Stimulated activated naive B cell treated with anti-CD40 and anti-IgM and Interleukin-4, amounts not matched to agents 10 μg/mL and 1 μg/mL and 100 μg/mL, for 72 hours (primary cell): ENCODE measurements around the gene GUCA2B.

Experiments used
- ATAC-seq, 2 donors: fragments of 150-1000 bp; cut with Tn5 transposase; replicated peaks; 2 replicates each; pipeline ENCODE4 v1.10.0; 2021; ENCODE audit warnings: moderate library complexity in 1 of 2
- DNase-seq: peaks from one replicate; pipeline ENCODE4 v3.0.0; 2021
- H3K27ac Mint-ChIP-seq: one replicate; pipeline ENCODE4 v1.8.0; 2022; ENCODE audit warnings: mild to moderate bottlenecking, mixed read lengths
- H3K27me3 Mint-ChIP-seq, 2 donors: one replicate each; pipeline ENCODE4 v1.8.0; 2022; ENCODE audit warnings: mixed read lengths in 2 of 2
- H3K36me3 Mint-ChIP-seq, 2 donors: one replicate each; pipeline ENCODE4 v1.8.0; 2022; ENCODE audit warnings: mixed read lengths in 2 of 2, mild to moderate bottlenecking in 1 of 2
- H3K4me1 Mint-ChIP-seq, 2 donors: one replicate each; pipeline ENCODE4 v1.8.0; 2022; ENCODE audit warnings: mixed read lengths in 2 of 2, mild to moderate bottlenecking in 1 of 2
- H3K4me3 Mint-ChIP-seq, 2 donors: one replicate each; pipeline ENCODE4 v1.8.0; 2022; ENCODE audit warnings: mild to moderate bottlenecking in 2 of 2, mixed read lengths in 2 of 2, moderate library complexity in 1 of 2
- H3K9me3 Mint-ChIP-seq, 2 donors: one replicate each; pipeline ENCODE4 v1.8.0; 2022; ENCODE audit warnings: mixed read lengths in 2 of 2, mild to moderate bottlenecking in 1 of 2

The GUCA2B gene

GRCh38 chr1:42165511-42166210 is 12.5 kb downstream of the GUCA2B start:
- peaks cover 5 to 19% of the 10 kb centered on the region in 2 donors for H3K27me3 Mint-ChIP-seq
- H3K4me1 Mint-ChIP-seq: peaks cover 0 to 9% of the 10 kb centered on the region in 2 donors
- no peaks in the 10 kb centered on the region for H3K36me3 Mint-ChIP-seq
- peaks cover 2 to 5% of the 10 kb centered on the region in 2 donors for H3K9me3 Mint-ChIP-seq
- ATAC-seq (no peak), DNase-seq (no peak)
- no peak overlapping the region for H3K4me3 Mint-ChIP-seq
- peak overlapping the region; percentile 59 for H3K27ac Mint-ChIP-seq

GRCh38 chr1:42167611-42168390 is 14.6 kb downstream of the GUCA2B start:
- H3K36me3 Mint-ChIP-seq: no peaks in the 10 kb centered on the region
- no peak for ATAC-seq
- H3K27me3 Mint-ChIP-seq: peaks cover 5 to 13% of the 10 kb centered on the region in 2 donors
- no peak overlapping the region for H3K4me3 Mint-ChIP-seq
- no peak overlapping the region for H3K27ac Mint-ChIP-seq
- H3K4me1 Mint-ChIP-seq: peaks cover 7 to 13% of the 10 kb centered on the region in 2 donors
- H3K9me3 Mint-ChIP-seq: no peaks in the 10 kb centered on the region
- no peak for DNase-seq

GRCh38 chr1:42168391-42168670 is 15.1 kb downstream of the GUCA2B start:
- DNase-seq (no peak), ATAC-seq (peak; percentile 63 to 79)
- Mint-ChIP-seq H3K27ac (no peak overlapping the region), H3K4me1 (peaks cover 7 to 13% of the 10 kb centered on the region in 2 donors), H3K36me3 (no peaks in the 10 kb centered on the region), H3K9me3 (no peaks in the 10 kb centered on the region), H3K4me3 (no peak overlapping the region), H3K27me3 (peaks cover 4 to 12% of the 10 kb centered on the region in 2 donors)

GRCh38 chr1:42168763-42169162 is 15.6 kb downstream of the GUCA2B start:
- ATAC-seq (no peak), DNase-seq (no peak)
- Mint-ChIP-seq H3K4me3 (no peak overlapping the region), H3K27me3 (peaks cover 0 to 9% of the 10 kb centered on the region in 2 donors), H3K36me3 (no peaks in the 10 kb centered on the region), H3K4me1 (peaks cover 7 to 13% of the 10 kb centered on the region in 2 donors), H3K9me3 (no peaks in the 10 kb centered on the region), H3K27ac (no peak overlapping the region)

- Mint-ChIP-seq H3K9me3 (no peaks in the 10 kb centered on the region), H3K27ac (no peak overlapping the region), H3K4me1 (peaks cover 7 to 13% of the 10 kb centered on the region in 2 donors), H3K27me3 (peaks cover 0 to 9% of the 10 kb centered on the region in 2 donors), H3K4me3 (peak overlapping the region in 1 of 2 donors; percentile 15), H3K36me3 (no peaks in the 10 kb centered on the region)
- DNase-seq (no peak), ATAC-seq (no peak)
Measured at GRCh38 chr1:42170779-42171621, 17.8 kb downstream of the GUCA2B start.

- peaks cover 7 to 14% of the 10 kb centered on the region in 2 donors for H3K4me1 Mint-ChIP-seq
- peak overlapping the region in 1 of 2 donors; percentile 15 for H3K4me3 Mint-ChIP-seq
- DNase-seq (no peak), ATAC-seq (no peak)
- no peak overlapping the region for H3K27ac Mint-ChIP-seq
- H3K9me3 Mint-ChIP-seq: no peaks in the 10 kb centered on the region
- H3K36me3 Mint-ChIP-seq: peaks cover 1% of the 10 kb centered on the region in 2 donors
- peaks cover 0 to 9% of the 10 kb centered on the region in 2 donors for H3K27me3 Mint-ChIP-seq
Measured at GRCh38 chr1:42171679-42172266, 18.6 kb downstream of the GUCA2B start.

- DNase-seq (no peak), ATAC-seq (no peak)
- H3K36me3 Mint-ChIP-seq: peaks cover 3 to 5% of the 10 kb centered on the region in 2 donors
- H3K27ac Mint-ChIP-seq: no peak overlapping the region
- H3K27me3 Mint-ChIP-seq: peaks cover 0 to 6% of the 10 kb centered on the region in 2 donors
- H3K4me1 Mint-ChIP-seq: peaks cover 7 to 16% of the 10 kb centered on the region in 2 donors
- H3K9me3 Mint-ChIP-seq: no peaks in the 10 kb centered on the region
- no peak overlapping the region for H3K4me3 Mint-ChIP-seq
Measured at GRCh38 chr1:42172381-42173133, 19.3 kb downstream of the GUCA2B start.

- Mint-ChIP-seq H3K27ac (no peak overlapping the region), H3K4me1 (peaks cover 7 to 13% of the 10 kb centered on the region in 2 donors), H3K9me3 (no peaks in the 10 kb centered on the region), H3K4me3 (no peak overlapping the region), H3K36me3 (peaks cover 4 to 7% of the 10 kb centered on the region in 2 donors), H3K27me3 (peaks cover 0 to 5% of the 10 kb centered on the region in 2 donors)
- DNase-seq: peak; percentile 41
- ATAC-seq: peak; percentile 67 to 71
Measured at GRCh38 chr1:42173155-42173933, 20.1 kb downstream of the GUCA2B start.

GRCh38 chr1:42173961-42174735 is 20.9 kb downstream of the GUCA2B start:
- DNase-seq (no peak), ATAC-seq (no peak)
- Mint-ChIP-seq H3K27ac (no peak overlapping the region), H3K4me1 (peaks cover 7 to 9% of the 10 kb centered on the region in 2 donors), H3K4me3 (no peak overlapping the region), H3K9me3 (no peaks in the 10 kb centered on the region), H3K36me3 (peaks cover 4 to 7% of the 10 kb centered on the region in 2 donors), H3K27me3 (peaks cover 0 to 5% of the 10 kb centered on the region in 2 donors)

- H3K4me3 Mint-ChIP-seq: no peak overlapping the region
- peaks cover 7 to 9% of the 10 kb centered on the region in 2 donors for H3K4me1 Mint-ChIP-seq
- no peaks in the 10 kb centered on the region for H3K9me3 Mint-ChIP-seq
- DNase-seq: no peak
- ATAC-seq: no peak
- peaks cover 0 to 5% of the 10 kb centered on the region in 2 donors for H3K27me3 Mint-ChIP-seq
- no peak overlapping the region for H3K27ac Mint-ChIP-seq
- peaks cover 4 to 15% of the 10 kb centered on the region in 2 donors for H3K36me3 Mint-ChIP-seq
Measured at GRCh38 chr1:42175314-42176054, 22.3 kb downstream of the GUCA2B start.

- Mint-ChIP-seq H3K9me3 (no peaks in the 10 kb centered on the region), H3K4me1 (peaks cover 0 to 7% of the 10 kb centered on the region in 2 donors), H3K4me3 (no peak overlapping the region), H3K36me3 (peaks cover 7 to 19% of the 10 kb centered on the region in 2 donors), H3K27ac (no peak overlapping the region), H3K27me3 (no peaks in the 10 kb centered on the region)
- ATAC-seq (peak; percentile 77 to 78), DNase-seq (no peak)
Measured at GRCh38 chr1:42176902-42177519, 23.8 kb downstream of the GUCA2B start.
